Activated CD8-positive, alpha-beta T cell treated with anti-CD3 and anti-CD28 coated beads for 36 hours (primary cell): ENCODE results near the gene MYL7. TPM values are rescaled to one million over a fixed set of nuclear protein-coding genes. Genes with fewer than 3 reads are reported as not detected.

Experiments used
- ATAC-seq: fragments of 200-7000 bp; cut with Tn5 transposase; one replicate; pipeline ENCODE4 v1.10.0; 2021; ENCODE audit warnings: mild to moderate bottlenecking, moderate library complexity
- CTCF ChIA-PET: fragments of 350-600 bp; sonication (Branson Sonifier 250); formaldehyde crosslinking; loops from one replicate; lab custom pipeline; 2021; ENCODE audit warnings: antibody characterized with exemption; lab: Charles Lee
- POLR2A ChIA-PET: fragments of 350-600 bp; sonication (Branson Sonifier 250); formaldehyde crosslinking; loops from one replicate; lab custom pipeline; 2021; ENCODE audit warnings: antibody characterized with exemption; lab: Charles Lee
- DNase-seq: peaks from one replicate; pipeline ENCODE4 v3.0.0-alpha.2; 2020
- H3K27ac Mint-ChIP-seq: one replicate; pipeline ENCODE4 v1.8.0; 2021; ENCODE audit warnings: mild to moderate bottlenecking, mixed read lengths
- H3K27me3 Mint-ChIP-seq: one replicate; pipeline ENCODE4 v1.8.0; 2021; ENCODE audit warnings: mixed read lengths
- H3K36me3 Mint-ChIP-seq: one replicate; pipeline ENCODE4 v1.8.0; 2021; ENCODE audit warnings: low read depth, mixed read lengths
- H3K4me1 Mint-ChIP-seq: one replicate; pipeline ENCODE4 v1.8.0; 2021; ENCODE audit warnings: low read depth, mixed read lengths
- H3K4me3 Mint-ChIP-seq: one replicate; pipeline ENCODE4 v1.8.0; 2021; ENCODE audit warnings: mild to moderate bottlenecking, moderate library complexity, mixed read lengths
- H3K9me3 Mint-ChIP-seq: one replicate; pipeline ENCODE4 v1.8.0; 2021; ENCODE audit warnings: mixed read lengths
- CTCF ChIP-seq: fragments of 200-600 bp; IDR thresholded peaks from one replicate; pipeline ENCODE4 v1.8.0; 2022; ENCODE audit warnings: antibody characterized with exemption, mild to moderate bottlenecking
- intact Hi-C: fragments of 100-400 bp; cut with micrococcal nuclease; formaldehyde crosslinking; loops from one replicate; pipeline ENCODE4 v1.10.0; 2022
- total RNA-seq, 2 experiments: library from RNA; stranded (reverse); gene quantifications; one replicate each; pipeline ENCODE4 v1.2.3, GENCODE V29; 2021

The MYL7 gene
- total RNA-seq, 2 experiments from 2014 or later: not detected

DNA sequence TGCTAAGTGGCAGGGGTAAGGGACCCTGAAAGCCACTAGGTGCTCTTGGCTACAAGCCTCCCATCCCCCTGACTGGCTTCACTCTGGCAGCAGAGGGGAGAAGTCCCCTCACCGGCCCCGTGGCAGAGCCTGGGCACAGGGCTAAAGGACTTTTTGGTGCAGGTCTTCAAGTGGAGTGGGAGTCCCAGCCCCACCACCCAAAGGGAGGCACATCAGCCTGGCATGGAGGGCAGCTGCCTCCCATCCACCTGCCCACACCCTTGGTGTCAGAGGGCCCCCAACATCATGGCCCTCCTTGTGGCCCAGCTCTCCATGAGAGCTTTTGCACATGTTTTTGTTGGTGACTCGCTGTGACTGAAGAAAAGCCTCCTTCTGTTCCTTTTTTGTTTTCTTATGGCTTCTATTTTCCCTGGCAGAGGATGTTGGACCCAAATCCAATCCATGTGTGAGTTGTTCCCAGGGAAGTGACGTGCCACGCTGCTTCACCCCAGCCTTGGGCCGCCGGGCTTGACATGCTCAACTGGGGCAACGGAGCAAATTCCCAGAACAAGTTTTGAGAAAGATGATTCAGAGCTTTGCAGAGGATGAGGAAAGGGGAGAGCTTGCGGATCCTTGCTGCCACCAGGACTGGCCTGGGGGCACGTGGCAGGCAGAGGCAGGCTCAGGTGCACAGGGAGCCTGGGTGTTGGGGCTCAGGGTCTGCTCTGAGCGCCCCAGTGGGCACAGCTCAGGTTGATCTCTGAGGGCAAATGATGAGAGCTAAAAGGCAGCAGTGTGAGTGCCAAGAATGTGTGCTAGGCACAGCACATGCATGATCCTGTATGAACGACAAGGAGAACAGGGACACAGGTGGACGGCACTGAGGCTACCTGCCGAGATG, 38.9 kb downstream of the MYL7 start:
- H3K4me1 Mint-ChIP-seq: peaks cover 34% of the 10 kb centered on the region
- no peak overlapping the region for H3K27ac Mint-ChIP-seq
- TF ChIP-seq CTCF: no peak
- H3K36me3 Mint-ChIP-seq: peaks cover 2% of the 10 kb centered on the region
- H3K27me3 Mint-ChIP-seq: peaks cover 2% of the 10 kb centered on the region
- ChIA-PET POLR2A (interaction anchor here (0.5 to 2.2 kb wide), 5 partner anchors 10 to 38 kb away, joined by 3 to 10 read pairs (median 5); partner anchors contain the start of gene POLD2), CTCF (interaction anchor here (1.3 to 1.4 kb wide), 2 partner anchors 17 to 21 kb away, joined by 3 read pairs; no protein-coding TSS in a partner anchor)
- intact Hi-C loops: no loop called here
- no peak overlapping the region for H3K4me3 Mint-ChIP-seq
- ATAC-seq: no peak
- no peaks in the 10 kb centered on the region for H3K9me3 Mint-ChIP-seq
- DNase-seq: no peak

DNA sequence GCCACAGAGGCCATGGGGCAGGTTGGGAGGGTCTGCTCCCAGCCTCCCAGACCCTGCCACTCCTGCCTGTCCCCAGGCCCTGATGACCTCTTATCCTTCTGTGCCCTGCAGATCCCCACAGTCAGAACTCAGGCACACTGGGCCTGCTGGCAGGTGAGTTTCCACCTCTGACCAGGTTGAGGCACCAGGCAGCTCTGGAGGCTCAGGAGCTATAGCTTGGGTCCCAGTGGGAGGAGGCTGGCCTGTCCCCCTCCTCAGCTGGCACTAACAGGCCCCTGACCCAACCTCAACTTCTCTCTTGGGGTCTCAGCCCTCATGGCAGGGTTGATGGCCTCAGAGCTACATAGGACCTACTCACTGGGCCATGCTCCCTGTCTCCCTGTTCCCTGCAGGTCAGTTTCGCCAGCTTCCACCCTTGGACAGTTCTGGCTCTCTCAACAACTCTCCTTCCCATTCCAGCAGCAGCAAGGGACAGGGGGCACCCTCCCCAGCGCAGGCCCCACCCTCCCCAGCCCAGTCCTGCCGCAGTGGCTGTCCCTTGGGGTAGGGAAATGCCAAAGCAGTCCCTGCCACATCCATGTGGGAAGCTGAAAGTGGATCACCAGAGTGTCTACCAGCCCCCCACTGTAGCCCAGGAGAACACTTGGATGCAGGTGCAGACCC, 39.7 kb downstream of the MYL7 start:
- DNase-seq: no peak
- H3K36me3 Mint-ChIP-seq: peaks cover 2% of the 10 kb centered on the region
- intact Hi-C loops: no loop called here
- TF ChIP-seq CTCF: no peak
- ATAC-seq: no peak
- H3K27ac Mint-ChIP-seq: no peak overlapping the region
- no peaks in the 10 kb centered on the region for H3K9me3 Mint-ChIP-seq
- peaks cover 41% of the 10 kb centered on the region for H3K4me1 Mint-ChIP-seq
- no peak overlapping the region for H3K4me3 Mint-ChIP-seq
- H3K27me3 Mint-ChIP-seq: peaks cover 2% of the 10 kb centered on the region
- POLR2A ChIA-PET: interaction anchor here (1.4 to 2.2 kb wide), 4 partner anchors 11 to 26 kb away, joined by 4 to 10 read pairs (median 6); partner anchors contain the start of gene POLD2
- CTCF ChIA-PET: interaction anchor here (0.7 to 1.4 kb wide), 3 partner anchors 11 to 20 kb away, joined by 3 read pairs; no protein-coding TSS in a partner anchor

DNA sequence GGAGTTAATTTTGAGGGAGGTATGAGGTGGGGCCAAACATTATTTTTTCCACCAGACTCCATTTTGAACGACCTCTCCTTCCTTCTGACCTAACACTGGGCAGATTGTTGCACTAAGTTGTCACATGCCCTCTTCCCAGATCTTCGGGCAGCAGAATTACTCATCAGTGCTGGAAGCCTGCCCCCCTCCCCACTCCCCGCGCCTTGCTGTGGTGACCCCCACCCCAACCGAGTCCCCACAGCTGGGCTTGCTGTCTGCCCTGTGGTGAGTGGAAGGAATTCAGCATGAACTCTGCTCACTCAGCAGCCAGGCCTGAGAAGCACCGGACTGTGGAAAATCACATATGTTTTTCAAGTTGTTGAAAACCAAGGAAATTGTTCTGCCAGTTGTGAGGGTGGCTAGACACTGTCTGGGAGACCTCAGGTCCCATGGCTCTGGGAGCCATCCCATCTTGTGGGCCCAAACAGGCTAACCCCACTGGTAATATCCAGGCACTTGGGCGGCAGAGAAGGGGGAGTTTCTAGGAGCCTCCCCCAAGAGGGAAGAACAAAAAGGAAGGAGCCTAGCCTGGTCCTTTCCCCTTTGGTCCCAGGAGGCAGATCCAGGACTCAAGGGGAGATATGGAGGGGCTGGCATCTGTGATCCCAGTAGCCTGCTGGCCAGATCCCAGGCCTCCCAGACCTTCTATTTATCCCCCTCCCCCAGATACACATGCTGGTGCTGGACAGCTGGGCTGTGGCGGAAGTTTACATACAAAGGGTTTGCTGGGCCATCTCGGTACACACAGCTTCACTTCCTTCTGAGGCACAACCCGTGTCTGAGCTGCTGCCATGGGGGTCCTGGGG, 40.5 kb downstream of the MYL7 start:
- no peak for TF ChIP-seq CTCF
- ATAC-seq (no peak), DNase-seq (no peak)
- intact Hi-C loops: no loop called here
- Mint-ChIP-seq H3K27ac (peak overlapping the region; percentile 42), H3K36me3 (peaks cover under 1% of the 10 kb centered on the region), H3K4me1 (peaks cover 35% of the 10 kb centered on the region), H3K4me3 (no peak overlapping the region), H3K27me3 (peaks cover 2% of the 10 kb centered on the region), H3K9me3 (no peaks in the 10 kb centered on the region)
- CTCF ChIA-PET: interaction anchor here (0.7 to 1.4 kb wide), 2 partner anchors 12 to 19 kb away, joined by 3 read pairs; no protein-coding TSS in a partner anchor
- POLR2A ChIA-PET: interaction anchor here (1.4 to 1.5 kb wide), 2 partner anchors 11 to 26 kb away, joined by 4 to 6 read pairs; no protein-coding TSS in a partner anchor

- no peaks in the 10 kb centered on the region for H3K9me3 Mint-ChIP-seq
- H3K27me3 Mint-ChIP-seq: no peaks in the 10 kb centered on the region
- DNase-seq (no peak), ATAC-seq (no peak)
- TF ChIP-seq CTCF: no peak
- H3K36me3 Mint-ChIP-seq: no peaks in the 10 kb centered on the region
- ChIA-PET POLR2A (interaction anchor here (1.1 to 2.6 kb wide), 3 partner anchors 16 to 53 kb away, joined by 3 to 11 read pairs (median 4); no protein-coding TSS in a partner anchor), CTCF (interaction anchor here (1.1 to 3.0 kb wide), 2 partner anchors 15 to 96 kb away, joined by 4 to 21 read pairs; no protein-coding TSS in a partner anchor)
- intact Hi-C loops: no loop called here
- peaks cover 27% of the 10 kb centered on the region for H3K4me1 Mint-ChIP-seq
- no peak overlapping the region for H3K4me3 Mint-ChIP-seq
- no peak overlapping the region for H3K27ac Mint-ChIP-seq
Observed at GRCh38 chr7:44099669-44100068, 41.5 kb downstream of the MYL7 start.
